Esophagus (tissue), 2 donors: Measurements from ENCODE around the gene PSD. TPM values are rescaled to one million over a fixed set of nuclear protein-coding genes. Genes with fewer than 3 reads are reported as not detected.
"Not testable (repeated sequence)": the region's sequence is repeated elsewhere in the genome, so short reads cannot be mapped to it uniquely, and the experiment has no call there.

Experiments used
- H3K27ac ChIP-seq, 2 donors: one replicate each; pipeline ENCODE4 v1.5.1; 2013; ENCODE audit warnings: low read depth in 2 of 2, mild to moderate bottlenecking in 2 of 2, inconsistent platforms in 1 of 2, low read length in 1 of 2, moderate library complexity in 1 of 2
- H3K27me3 ChIP-seq, 2 donors: one replicate each; pipeline ENCODE4 v1.6.1; 2013; ENCODE audit warnings: low read length in 2 of 2, control low read depth in 1 of 2, mild to moderate bottlenecking in 1 of 2; ENCODE audit not compliant: insufficient read depth in 2 of 2, control insufficient read depth in 1 of 2
- H3K36me3 ChIP-seq, 2 donors: one replicate each; pipeline ENCODE4 v1.6.1; 2013; ENCODE audit warnings: low read length in 1 of 2; ENCODE audit not compliant: control insufficient read depth in 2 of 2, insufficient read depth in 2 of 2
- H3K4me1 ChIP-seq, 2 donors: one replicate each; pipeline ENCODE4 v1.6.1; 2013; ENCODE audit warnings: low read length in 1 of 2; ENCODE audit not compliant: control insufficient read depth in 2 of 2, insufficient read depth in 2 of 2
- H3K4me3 ChIP-seq, 2 donors: one replicate each; pipeline ENCODE4 v1.5.1; 2013; ENCODE audit warnings: low read length in 2 of 2, mild to moderate bottlenecking in 2 of 2, low read depth in 1 of 2, moderate library complexity in 1 of 2
- H3K9me3 ChIP-seq, 2 donors: one replicate each; pipeline ENCODE4 v1.6.1; 2013; ENCODE audit warnings: mild to moderate bottlenecking in 2 of 2, low read depth in 1 of 2, low read length in 1 of 2, moderate library complexity in 1 of 2; ENCODE audit not compliant: control insufficient read depth in 2 of 2, insufficient read depth in 1 of 2
- WGBS, 2 donors: extraction: QIAGEN DNeasy Blood & Tissue Kit; methylation state at CpG; one replicate each; pipeline ENCODE4 v1.1.7; 2013; 5-methylcytosine and 5-hydroxymethylcytosine counted together
- polyA plus RNA-seq, 2 donors: library from polyadenylated mRNA; stranded (reverse); fragments of 200-250 nt; gene quantifications; one replicate each; pipeline ENCODE4 v1.2.3, GENCODE V29; 2013
- donor health status: healthy with polysubstance abuse.
- donor health status: Bipolar disorder and iron deficiency.

Gene PSD
- polyA plus RNA-seq, 2 donors = 1.1 to 2.1 TPM

- Histone ChIP-seq H3K4me3 (no peak overlapping the region), H3K9me3 (no peaks in the 10 kb centered on the region), H3K36me3 (no peaks in the 10 kb centered on the region), H3K27me3 (no peaks in the 10 kb centered on the region), H3K4me1 (peaks cover 0 to 6% of the 10 kb centered on the region in 2 donors), H3K27ac (no peak overlapping the region)
- 83 to 85% methylated on average over 9 of the region's 9 CpGs for WGBS, 2 donors
Observed at GRCh38 chr10:102457591-102458150, 39.1 kb upstream of the PSD start.

GRCh38 chr10:102455893-102456471 is 37.4 kb upstream of the PSD start:
- WGBS, 2 donors = 64 to 69% methylated on average over 7 of the region's 7 CpGs
- Histone ChIP-seq H3K4me1 (peaks cover 0 to 11% of the 10 kb centered on the region in 2 donors), H3K27ac (peak overlapping the region in 1 of 2 donors; percentile 43), H3K4me3 (no peak overlapping the region), H3K36me3 (no peaks in the 10 kb centered on the region), H3K9me3 (no peaks in the 10 kb centered on the region), H3K27me3 (no peaks in the 10 kb centered on the region)

- WGBS, 2 donors = 73 to 76% methylated on average over 13 of the region's 13 CpGs
- not testable (repeated sequence) for H3K4me3 ChIP-seq, H3K27me3 ChIP-seq, H3K36me3 ChIP-seq, H3K4me1 ChIP-seq, H3K27ac ChIP-seq, H3K9me3 ChIP-seq
Observed at GRCh38 chr10:102454662-102455487, 36.3 kb upstream of the PSD start.

GRCh38 chr10:102453502-102453901 is 34.9 kb upstream of the PSD start:
- 77 to 83% methylated on average over 5 of the region's 5 CpGs for WGBS, 2 donors
- no peak overlapping the region for H3K4me3 ChIP-seq

GRCh38 chr10:102452672-102453340 is 34.2 kb upstream of the PSD start:
- Histone ChIP-seq H3K36me3 (no peaks in the 10 kb centered on the region), H3K4me3 (no peak overlapping the region), H3K4me1 (peaks cover 0 to 10% of the 10 kb centered on the region in 2 donors), H3K9me3 (no peaks in the 10 kb centered on the region), H3K27ac (peak overlapping the region; percentile 20 to 65), H3K27me3 (no peaks in the 10 kb centered on the region)
- 39 to 51% methylated on average over 3 of the region's 3 CpGs for WGBS, 2 donors

More at GRCh38 chr10:102453502-102453901, 34.9 kb upstream of the PSD start:
- Histone ChIP-seq H3K27me3 (no peaks in the 10 kb centered on the region), H3K27ac (peak overlapping the region in 1 of 2 donors; percentile 65), H3K4me1 (peaks cover 0 to 10% of the 10 kb centered on the region in 2 donors), H3K9me3 (no peaks in the 10 kb centered on the region), H3K36me3 (no peaks in the 10 kb centered on the region)

GRCh38 chr10:102451105-102451969 is 32.8 kb upstream of the PSD start, which contains the start of gene C10orf95:
Gene C10orf95 (minus strand): TSS chr10:102451543. CDS start chr10:102451093, 450 bp downstream.
- peaks cover 0 to 10% of the 10 kb centered on the region in 2 donors for H3K4me1 ChIP-seq
- H3K27ac ChIP-seq = peak within 1 kb of the TSS; percentile 92 to 95
- H3K4me3 ChIP-seq = peak within 1 kb of the TSS; percentile 81 to 87
- H3K27me3 ChIP-seq = no peaks in the 10 kb centered on the region
- 21 to 23% methylated on average over 27 to 28 of the region's 28 CpGs for WGBS, 2 donors
- no peaks in the 10 kb centered on the region for H3K36me3 ChIP-seq
- H3K9me3 ChIP-seq = no peaks in the 10 kb centered on the region

GRCh38 chr10:102450374-102451104 is 32.0 kb upstream of the PSD start:
- Histone ChIP-seq H3K27me3 (no peaks in the 10 kb centered on the region), H3K4me3 (peak overlapping the region; percentile 81 to 87), H3K4me1 (peaks cover 0 to 10% of the 10 kb centered on the region in 2 donors), H3K36me3 (no peaks in the 10 kb centered on the region), H3K27ac (peak overlapping the region; percentile 92 to 95), H3K9me3 (no peaks in the 10 kb centered on the region)
- WGBS, 2 donors = 0% methylated on average over 35 to 104 of the region's 104 CpGs

GRCh38 chr10:102450124-102450373 is 31.5 kb upstream of the PSD start:
- H3K4me1 ChIP-seq = peaks cover 0 to 10% of the 10 kb centered on the region in 2 donors
- H3K4me3 ChIP-seq = peak overlapping the region; percentile 81 to 87
- no peaks in the 10 kb centered on the region for H3K9me3 ChIP-seq
- no peaks in the 10 kb centered on the region for H3K36me3 ChIP-seq
- peak overlapping the region; percentile 92 to 95 for H3K27ac ChIP-seq
- H3K27me3 ChIP-seq = no peaks in the 10 kb centered on the region
- WGBS, 2 donors = 0 to 1% methylated on average over 11 of the region's 11 CpGs
